PC-3 (cell line): ENCODE data around the gene POU4F3.

Experiments
- EZH2phosphoT487 ChIP-seq: fragments of 300-600 bp; sonication (generic); IDR thresholded peaks from 2 replicates; pipeline ENCODE4 v1.6.1; 2018; ENCODE audit warnings: mild to moderate bottlenecking, antibody characterized with exemption, low read length, borderline replicate concordance
- TF ChIP-seq, protein P1 (sequence below): fragments of 300-600 bp; sonication (generic); conservative IDR thresholded peaks from 2 replicates; pipeline ENCODE4 v1.5.1; 2017; ENCODE audit warnings: antibody characterized with exemption, low read depth, mild to moderate bottlenecking, low read length

DNA sequence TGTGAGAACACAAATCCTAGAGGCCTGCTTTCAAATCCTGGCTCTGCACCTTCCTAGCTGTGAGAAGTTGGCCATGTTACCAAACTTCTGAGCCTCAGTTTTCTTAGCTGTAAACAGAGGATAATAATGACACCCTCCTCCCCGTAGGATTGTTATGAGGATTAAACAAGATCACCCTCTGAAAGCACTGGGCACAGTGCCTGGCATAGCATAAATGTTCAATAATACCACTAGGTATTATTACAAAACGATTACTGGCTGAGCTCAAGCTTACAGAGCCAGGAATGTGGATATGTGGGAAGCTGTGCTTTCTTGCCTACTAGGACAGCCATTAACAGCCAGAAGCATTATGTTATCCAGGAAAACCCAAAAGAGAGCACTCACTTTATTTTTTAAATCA, 30.8 kb upstream of the POU4F3 start:
- TF ChIP-seq EZH2phosphoT487, result no peak
- TF ChIP-seq, protein P1, sequence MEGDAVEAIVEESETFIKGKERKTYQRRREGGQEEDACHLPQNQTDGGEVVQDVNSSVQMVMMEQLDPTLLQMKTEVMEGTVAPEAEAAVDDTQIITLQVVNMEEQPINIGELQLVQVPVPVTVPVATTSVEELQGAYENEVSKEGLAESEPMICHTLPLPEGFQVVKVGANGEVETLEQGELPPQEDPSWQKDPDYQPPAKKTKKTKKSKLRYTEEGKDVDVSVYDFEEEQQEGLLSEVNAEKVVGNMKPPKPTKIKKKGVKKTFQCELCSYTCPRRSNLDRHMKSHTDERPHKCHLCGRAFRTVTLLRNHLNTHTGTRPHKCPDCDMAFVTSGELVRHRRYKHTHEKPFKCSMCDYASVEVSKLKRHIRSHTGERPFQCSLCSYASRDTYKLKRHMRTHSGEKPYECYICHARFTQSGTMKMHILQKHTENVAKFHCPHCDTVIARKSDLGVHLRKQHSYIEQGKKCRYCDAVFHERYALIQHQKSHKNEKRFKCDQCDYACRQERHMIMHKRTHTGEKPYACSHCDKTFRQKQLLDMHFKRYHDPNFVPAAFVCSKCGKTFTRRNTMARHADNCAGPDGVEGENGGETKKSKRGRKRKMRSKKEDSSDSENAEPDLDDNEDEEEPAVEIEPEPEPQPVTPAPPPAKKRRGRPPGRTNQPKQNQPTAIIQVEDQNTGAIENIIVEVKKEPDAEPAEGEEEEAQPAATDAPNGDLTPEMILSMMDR, result no peak
